Colonic mucosa (tissue), 4 donors: ENCODE results near the gene SOX1. TPM values are rescaled to one million over a fixed set of nuclear protein-coding genes. Genes with fewer than 3 reads are reported as not detected.

Experiments
- DNase-seq: peaks from one replicate; pipeline ENCODE4 v3.0.0-alpha.2; 2020
- H3K27ac ChIP-seq: fragments of 200-600 bp; one replicate; pipeline ENCODE4 v1.8.0; 2021
- H3K27me3 ChIP-seq: fragments of 200-600 bp; one replicate; pipeline ENCODE4 v1.8.0; 2021
- H3K36me3 ChIP-seq: fragments of 200-600 bp; one replicate; pipeline ENCODE4 v1.8.0; 2021
- H3K4me1 ChIP-seq: fragments of 200-600 bp; one replicate; pipeline ENCODE4 v1.8.0; 2021; ENCODE audit warnings: mild to moderate bottlenecking
- H3K4me3 ChIP-seq: fragments of 200-600 bp; one replicate; pipeline ENCODE4 v1.8.0; 2021
- H3K9ac ChIP-seq, 2 donors: one replicate each; pipeline ENCODE4 v1.7.0; 2013; ENCODE audit warnings: control low read depth in 2 of 2, low read depth in 2 of 2, low read length in 2 of 2
- H3K9me3 ChIP-seq: fragments of 200-600 bp; one replicate; pipeline ENCODE4 v1.8.0; 2021
- intact Hi-C: fragments of 100-400 bp; cut with DNase I; formaldehyde crosslinking; loops from one replicate; pipeline ENCODE4 v1.14.1; 2022
- total RNA-seq, 2 donors: library from RNA; stranded (reverse); fragmentation: NEBNext Ultra II Directional in 1 of 2; extraction: Animal tissue kit (Norgen Biotek cat#: 25700) in 1 of 2; gene quantifications; one replicate each; pipeline ENCODE4 v1.2.1, GENCODE V29; 2021
- TF ChIP-seq, protein P1 (sequence below): fragments of 200-600 bp; IDR thresholded peaks from one replicate; pipeline ENCODE4 v1.8.0; 2022; ENCODE audit warnings: antibody characterized with exemption, mild to moderate bottlenecking
- donor health status: healthy.
- donor health status: DM: no; HTN: no; CAD: no.
- donor health status: DM: no; HTN: no; CAD: no.

SOX1 gene
- total RNA-seq, 2 donors from 2014 or later: not detected

DNA sequence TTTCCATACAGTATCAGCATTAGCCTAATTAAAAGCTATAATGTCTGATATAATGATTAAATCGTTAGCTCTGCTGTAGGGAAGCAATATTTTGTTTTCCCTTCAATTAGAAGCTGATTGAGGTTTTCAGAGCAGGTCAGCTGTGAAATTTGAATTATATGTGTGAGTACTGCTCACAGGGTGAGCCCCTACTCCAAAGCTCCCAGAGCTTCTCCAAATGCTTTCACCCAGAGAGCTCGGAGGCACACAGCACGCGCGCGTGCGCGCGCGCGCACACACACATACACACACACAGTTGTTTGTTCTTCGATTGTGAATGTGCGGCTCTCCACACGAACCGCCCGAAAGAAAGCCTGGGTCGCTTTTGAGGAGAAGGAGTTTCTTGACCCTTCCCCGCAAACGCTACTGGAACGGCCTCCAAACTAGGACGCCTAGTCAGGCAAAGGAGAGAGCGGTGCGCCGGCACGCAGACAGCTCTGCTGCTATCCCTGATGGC is 4.8 kb upstream of the SOX1 start:
- no peak for DNase-seq
- Histone ChIP-seq H3K4me1 (no peaks in the 10 kb centered on the region), H3K9me3 (no peaks in the 10 kb centered on the region), H3K27me3 (peaks cover 93% of the 10 kb centered on the region), H3K27ac (no peak overlapping the region), H3K36me3 (no peaks in the 10 kb centered on the region), H3K9ac (no peak overlapping the region), H3K4me3 (no peak overlapping the region)
- intact Hi-C loops: loop anchor here (10.0 kb wide), 1 partner anchor 383 kb away; no protein-coding TSS in a partner anchor
- TF ChIP-seq, protein P1, sequence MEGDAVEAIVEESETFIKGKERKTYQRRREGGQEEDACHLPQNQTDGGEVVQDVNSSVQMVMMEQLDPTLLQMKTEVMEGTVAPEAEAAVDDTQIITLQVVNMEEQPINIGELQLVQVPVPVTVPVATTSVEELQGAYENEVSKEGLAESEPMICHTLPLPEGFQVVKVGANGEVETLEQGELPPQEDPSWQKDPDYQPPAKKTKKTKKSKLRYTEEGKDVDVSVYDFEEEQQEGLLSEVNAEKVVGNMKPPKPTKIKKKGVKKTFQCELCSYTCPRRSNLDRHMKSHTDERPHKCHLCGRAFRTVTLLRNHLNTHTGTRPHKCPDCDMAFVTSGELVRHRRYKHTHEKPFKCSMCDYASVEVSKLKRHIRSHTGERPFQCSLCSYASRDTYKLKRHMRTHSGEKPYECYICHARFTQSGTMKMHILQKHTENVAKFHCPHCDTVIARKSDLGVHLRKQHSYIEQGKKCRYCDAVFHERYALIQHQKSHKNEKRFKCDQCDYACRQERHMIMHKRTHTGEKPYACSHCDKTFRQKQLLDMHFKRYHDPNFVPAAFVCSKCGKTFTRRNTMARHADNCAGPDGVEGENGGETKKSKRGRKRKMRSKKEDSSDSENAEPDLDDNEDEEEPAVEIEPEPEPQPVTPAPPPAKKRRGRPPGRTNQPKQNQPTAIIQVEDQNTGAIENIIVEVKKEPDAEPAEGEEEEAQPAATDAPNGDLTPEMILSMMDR: no peak

- intact Hi-C loops: loop anchor here (10.0 kb wide), 1 partner anchor 382 kb away; no protein-coding TSS in a partner anchor
- no peak overlapping the region for H3K27ac ChIP-seq
- H3K4me3 ChIP-seq: no peak overlapping the region
- no peak for DNase-seq
- H3K9ac ChIP-seq: no peak overlapping the region
- no peaks in the 10 kb centered on the region for H3K4me1 ChIP-seq
- no peaks in the 10 kb centered on the region for H3K9me3 ChIP-seq
- TF ChIP-seq, protein P1: no peak
- H3K36me3 ChIP-seq: no peaks in the 10 kb centered on the region
- H3K27me3 ChIP-seq: peaks cover 89% of the 10 kb centered on the region
Observed at GRCh38 chr13:112062571-112063570, 4.1 kb upstream of the SOX1 start.

DNA sequence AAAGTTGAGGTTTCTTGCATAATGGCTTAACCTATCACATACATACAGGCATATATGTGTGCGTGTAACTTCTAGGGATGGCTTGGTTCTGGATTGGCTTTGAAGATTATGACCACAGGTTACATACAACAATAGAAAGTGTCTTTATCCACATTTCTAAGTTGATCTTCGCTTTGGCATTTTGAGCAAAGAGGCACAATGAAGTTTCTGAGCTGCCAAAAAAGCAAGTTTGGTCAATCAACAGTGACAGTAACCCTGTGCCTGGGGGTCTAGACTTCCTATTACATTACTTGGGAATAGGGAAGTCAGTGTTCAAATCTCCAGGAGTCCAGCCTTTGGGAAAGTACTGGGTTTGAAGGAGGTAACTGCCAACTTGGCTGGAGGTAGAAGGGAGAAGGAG is 3.1 kb upstream of the SOX1 start:
- H3K9ac ChIP-seq: no peak overlapping the region
- TF ChIP-seq, protein P1: no peak
- no peak for DNase-seq
- intact Hi-C loops: loop anchor here (10.0 kb wide), 1 partner anchor 381 kb away; no protein-coding TSS in a partner anchor
- H3K4me3 ChIP-seq: no peak overlapping the region
- peaks cover 82% of the 10 kb centered on the region for H3K27me3 ChIP-seq
- no peaks in the 10 kb centered on the region for H3K4me1 ChIP-seq
- no peaks in the 10 kb centered on the region for H3K9me3 ChIP-seq
- no peak overlapping the region for H3K27ac ChIP-seq
- H3K36me3 ChIP-seq: no peaks in the 10 kb centered on the region

- Histone ChIP-seq H3K27me3 (peaks cover 82% of the 10 kb centered on the region), H3K9ac (no peak overlapping the region), H3K27ac (no peak overlapping the region), H3K36me3 (no peaks in the 10 kb centered on the region), H3K9me3 (no peaks in the 10 kb centered on the region), H3K4me3 (no peak overlapping the region), H3K4me1 (no peaks in the 10 kb centered on the region)
- intact Hi-C loops: loop anchor here (10.0 kb wide), 1 partner anchor 381 kb away; no protein-coding TSS in a partner anchor
- DNase-seq: no peak
- TF ChIP-seq, protein P1: no peak
Observed at GRCh38 chr13:112064222-112064621, 2.7 kb upstream of the SOX1 start.

DNA sequence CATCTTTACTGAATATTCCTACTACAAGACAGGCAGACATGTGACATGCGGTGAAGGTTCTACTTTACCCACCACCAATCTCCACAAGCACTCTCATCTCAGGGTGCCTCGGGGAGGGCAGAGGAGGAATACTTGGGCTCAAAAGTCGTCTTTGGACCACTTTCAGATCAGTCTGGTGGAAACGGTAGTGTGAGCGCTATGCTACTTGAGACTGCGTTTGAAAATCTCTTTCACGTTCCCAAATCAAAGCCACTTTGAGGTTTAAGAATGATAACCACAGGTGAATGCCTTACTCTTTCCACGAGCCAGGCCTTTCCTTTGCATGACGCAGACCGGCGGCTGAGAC is 1.5 kb upstream of the SOX1 start:
- no peaks in the 10 kb centered on the region for H3K9me3 ChIP-seq

More for the DNA sequence above, 1.5 kb upstream of the SOX1 start:
- DNase-seq: no peak
- Histone ChIP-seq H3K27me3 (peaks cover 83% of the 10 kb centered on the region), H3K4me3 (no peak overlapping the region), H3K4me1 (no peaks in the 10 kb centered on the region), H3K27ac (no peak overlapping the region), H3K36me3 (no peaks in the 10 kb centered on the region), H3K9ac (no peak overlapping the region)
- intact Hi-C loops: loop anchor here (10.0 kb wide), 1 partner anchor 379 kb away; no protein-coding TSS in a partner anchor
- TF ChIP-seq, protein P1: no peak
